AG09319 (cell line): ENCODE results near the gene KRTAP9-7.

Experiments
- DNase-seq: peaks from one replicate; pipeline ENCODE4 v3.0.0-alpha.2; 2010; ENCODE audit warnings: low read depth; ENCODE audit errors: extremely low read depth
- CTCF ChIP-seq: IDR thresholded peaks from 2 replicates; pipeline ENCODE4 v1.5.1; 2011; ENCODE audit warnings: low read depth, mild to moderate bottlenecking, inconsistent platforms, low read length, moderate library complexity

Gene KRTAP9-7

GRCh38 chr17:41296846-41297245 lies 21.3 kb downstream of the KRTAP9-7 start:
- DNase-seq, result no peak
- no peak for TF ChIP-seq CTCF

GRCh38 chr17:41298458-41299135 lies 23.1 kb downstream of the KRTAP9-7 start:
- no peak for DNase-seq
- no peak for TF ChIP-seq CTCF

- no peak for DNase-seq
- TF ChIP-seq CTCF, result no peak
Measured at GRCh38 chr17:41301204-41301790, 25.8 kb downstream of the KRTAP9-7 start.

GRCh38 chr17:41301916-41302901 lies 26.7 kb downstream of the KRTAP9-7 start, which contains the start of gene KRTAP29-1:
Gene KRTAP29-1 (minus strand): TSS chr17:41302851. CDS start chr17:41302851, 0 bp downstream.
- DNase-seq, result no peak
- TF ChIP-seq CTCF, result no peak

GRCh38 chr17:41302981-41303380 lies 27.5 kb downstream of the KRTAP9-7 start:
- no peak for DNase-seq
- TF ChIP-seq CTCF, result no peak

GRCh38 chr17:41304091-41304490 lies 28.6 kb downstream of the KRTAP9-7 start:
- no peak for TF ChIP-seq CTCF

GRCh38 chr17:41307647-41308046 lies 32.1 kb downstream of the KRTAP9-7 start:
- DNase-seq, result no peak
- no peak for TF ChIP-seq CTCF

More at GRCh38 chr17:41304091-41304490, 28.6 kb downstream of the KRTAP9-7 start:
- DNase-seq, result no peak
